B cell (primary cell): ENCODE data around the gene TCP10L.
"Not testable (repeated sequence)": the region's sequence is repeated elsewhere in the genome, so short reads cannot be mapped to it uniquely, and the experiment has no call there.

Experiments
- EZH2 ChIP-seq: IDR thresholded peaks from 2 replicates; pipeline ENCODE4 v1.6.1; 2012; ENCODE audit warnings: borderline replicate concordance, low read depth, mild to moderate bottlenecking, moderate library complexity, low read length; ENCODE audit not compliant: insufficient read depth, poor library complexity, severe bottlenecking
- TF ChIP-seq, protein P1 (sequence below): fragments of 200-600 bp; IDR thresholded peaks from one replicate; pipeline ENCODE4 v1.8.0; 2022; ENCODE audit warnings: antibody characterized with exemption, mild to moderate bottlenecking

GRCh38 chr21:32561476-32561875 is 23.8 kb downstream of the TCP10L start:
- TF ChIP-seq, protein P1, sequence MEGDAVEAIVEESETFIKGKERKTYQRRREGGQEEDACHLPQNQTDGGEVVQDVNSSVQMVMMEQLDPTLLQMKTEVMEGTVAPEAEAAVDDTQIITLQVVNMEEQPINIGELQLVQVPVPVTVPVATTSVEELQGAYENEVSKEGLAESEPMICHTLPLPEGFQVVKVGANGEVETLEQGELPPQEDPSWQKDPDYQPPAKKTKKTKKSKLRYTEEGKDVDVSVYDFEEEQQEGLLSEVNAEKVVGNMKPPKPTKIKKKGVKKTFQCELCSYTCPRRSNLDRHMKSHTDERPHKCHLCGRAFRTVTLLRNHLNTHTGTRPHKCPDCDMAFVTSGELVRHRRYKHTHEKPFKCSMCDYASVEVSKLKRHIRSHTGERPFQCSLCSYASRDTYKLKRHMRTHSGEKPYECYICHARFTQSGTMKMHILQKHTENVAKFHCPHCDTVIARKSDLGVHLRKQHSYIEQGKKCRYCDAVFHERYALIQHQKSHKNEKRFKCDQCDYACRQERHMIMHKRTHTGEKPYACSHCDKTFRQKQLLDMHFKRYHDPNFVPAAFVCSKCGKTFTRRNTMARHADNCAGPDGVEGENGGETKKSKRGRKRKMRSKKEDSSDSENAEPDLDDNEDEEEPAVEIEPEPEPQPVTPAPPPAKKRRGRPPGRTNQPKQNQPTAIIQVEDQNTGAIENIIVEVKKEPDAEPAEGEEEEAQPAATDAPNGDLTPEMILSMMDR: not testable (repeated sequence)
- TF ChIP-seq EZH2: not testable (repeated sequence)
